Neural progenitor cell (in vitro differentiated cells): ENCODE measurements around the gene DEFB113. TPM values are rescaled to one million over a fixed set of nuclear protein-coding genes. Genes with fewer than 3 reads are reported as not detected.

Experiments used
- DNase-seq: peaks from one replicate; pipeline ENCODE4 v3.0.0-alpha.2; 2016; ENCODE audit warnings: low spot score
- H2AFZ ChIP-seq: fragments of 200-600 bp; sonication (generic); replicated peaks from 2 replicates; pipeline ENCODE4 v1.6.1; 2016; ENCODE audit warnings: antibody characterized with exemption
- H3F3A ChIP-seq: fragments of 200-600 bp; sonication (generic); 2 replicates; pipeline ENCODE4 v1.6.1; 2016; ENCODE audit warnings: antibody characterized with exemption, low read depth
- H3K27ac ChIP-seq: fragments of 200-600 bp; sonication (generic); 2 replicates; pipeline ENCODE4 v1.5.1; 2016; ENCODE audit warnings: mild to moderate bottlenecking
- H3K27me3 ChIP-seq: fragments of 200-600 bp; sonication (generic); 2 replicates; pipeline ENCODE4 v1.6.1; 2016; ENCODE audit warnings: mild to moderate bottlenecking, moderate library complexity
- H3K36me3 ChIP-seq: fragments of 200-600 bp; sonication (generic); 2 replicates; pipeline ENCODE4 v1.5.1; 2016
- H3K4me1 ChIP-seq: fragments of 200-600 bp; sonication (generic); 2 replicates; pipeline ENCODE4 v1.6.1; 2016; ENCODE audit warnings: mixed run types
- H3K4me2 ChIP-seq: fragments of 200-600 bp; sonication (generic); 2 replicates; pipeline ENCODE4 v1.6.1; 2016
- H3K4me3 ChIP-seq: fragments of 200-600 bp; sonication (generic); 2 replicates; pipeline ENCODE4 v1.5.1; 2016
- H3K79me2 ChIP-seq: fragments of 200-600 bp; sonication (generic); 2 replicates; pipeline ENCODE4 v1.6.1; 2016; ENCODE audit warnings: low read depth
- H3K9ac ChIP-seq: fragments of 200-600 bp; sonication (generic); 2 replicates; pipeline ENCODE4 v1.6.1; 2016
- H3K9me3 ChIP-seq: fragments of 200-600 bp; sonication (generic); 2 replicates; pipeline ENCODE4 v1.5.1; 2016; ENCODE audit warnings: low read depth
- H4K20me1 ChIP-seq: fragments of 200-600 bp; sonication (generic); 2 replicates; pipeline ENCODE4 v1.6.1; 2016; ENCODE audit warnings: low read depth
- H3K27ac Mint-ChIP-seq: 3 replicates; pipeline ENCODE4 v1.8.0; 2021; ENCODE audit warnings: mixed read lengths
- H3K27me3 Mint-ChIP-seq: 2 replicates; pipeline ENCODE4 v1.8.0; 2022; ENCODE audit warnings: low read depth, mild to moderate bottlenecking, inconsistent platforms, moderate library complexity, mixed read lengths; ENCODE audit not compliant: insufficient read depth
- H3K36me3 Mint-ChIP-seq: 3 replicates; pipeline ENCODE4 v1.8.0; 2021; ENCODE audit warnings: mixed read lengths
- H3K4me1 Mint-ChIP-seq: 3 replicates; pipeline ENCODE4 v1.8.0; 2021; ENCODE audit warnings: mixed read lengths
- H3K4me3 Mint-ChIP-seq: 3 replicates; pipeline ENCODE4 v1.8.0; 2021; ENCODE audit warnings: mild to moderate bottlenecking, moderate library complexity, mixed read lengths
- H3K9me3 Mint-ChIP-seq: 3 replicates; pipeline ENCODE4 v1.8.0; 2020; ENCODE audit warnings: mixed read lengths
- CTCF ChIP-seq: fragments of 200-600 bp; sonication (generic); IDR thresholded peaks from 2 replicates; pipeline ENCODE4 v1.5.1; 2017; ENCODE audit warnings: antibody characterized with exemption, mild to moderate bottlenecking
- EZH2 ChIP-seq: fragments of 200-600 bp; sonication (generic); IDR thresholded peaks from 2 replicates; pipeline ENCODE4 v1.6.1; 2017; ENCODE audit warnings: antibody characterized with exemption, mild to moderate bottlenecking, moderate library complexity
- EZH2phosphoT487 ChIP-seq: fragments of 200-600 bp; sonication (generic); IDR thresholded peaks from 2 replicates; pipeline ENCODE4 v1.6.1; 2017; ENCODE audit warnings: antibody characterized with exemption
- total RNA-seq: library from RNA; depleted of rRNA; stranded (reverse); fragments of >200 nt; gene quantifications from 2 replicates; pipeline ENCODE4 v1.2.3, GENCODE V29; 2015; ENCODE audit warnings: low replicate concordance

The DEFB113 gene
- total RNA-seq, 1 donor from 2014 or later = not detected

DNA sequence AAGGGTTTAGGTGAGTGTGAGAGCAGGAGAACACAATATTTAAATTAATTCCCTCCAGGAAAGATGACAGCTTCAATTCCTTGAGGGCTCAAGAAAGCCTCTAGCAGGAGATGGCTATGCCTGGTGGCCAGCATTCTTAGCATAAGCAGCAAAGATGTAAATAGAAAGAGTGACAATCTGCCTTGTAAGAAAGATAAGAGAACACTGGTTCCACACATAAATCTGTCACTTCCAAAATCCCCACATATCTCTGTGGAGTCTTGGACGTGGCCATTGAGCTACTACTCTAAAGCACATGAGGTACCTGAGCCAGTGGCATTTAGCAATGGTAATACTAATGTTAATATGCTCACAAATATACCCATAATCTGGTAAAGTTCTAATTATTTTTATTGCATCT lies 34.7 kb downstream of the DEFB113 start:
- TF ChIP-seq EZH2 (no peak), CTCF (no peak), EZH2phosphoT487 (no peak)
- no peak overlapping the region for H3K4me2 ChIP-seq
- no peak overlapping the region for H3K4me3 ChIP-seq
- no peak overlapping the region for H2AFZ ChIP-seq
- peaks cover 6% of the 10 kb centered on the region for H3K4me1 ChIP-seq
- no peak overlapping the region for H3K9ac ChIP-seq
- no peaks in the 10 kb centered on the region for H3K36me3 ChIP-seq
- H3K4me3 Mint-ChIP-seq = no peak overlapping the region
- H3K36me3 Mint-ChIP-seq = no peaks in the 10 kb centered on the region
- H3K27ac Mint-ChIP-seq = no peak overlapping the region
- H3F3A ChIP-seq = no peaks in the 10 kb centered on the region
- H3K4me1 Mint-ChIP-seq = no peaks in the 10 kb centered on the region
- H4K20me1 ChIP-seq = no peaks in the 10 kb centered on the region
- no peak overlapping the region for H3K27ac ChIP-seq
- no peaks in the 10 kb centered on the region for H3K27me3 ChIP-seq
- peaks cover 2% of the 10 kb centered on the region for H3K27me3 Mint-ChIP-seq
- DNase-seq = no peak
- no peaks in the 10 kb centered on the region for H3K9me3 ChIP-seq
- no peaks in the 10 kb centered on the region for H3K79me2 ChIP-seq
- H3K9me3 Mint-ChIP-seq = no peaks in the 10 kb centered on the region

- Histone ChIP-seq H2AFZ (no peak overlapping the region), H3K36me3 (no peaks in the 10 kb centered on the region), H3F3A (no peaks in the 10 kb centered on the region), H4K20me1 (no peaks in the 10 kb centered on the region), H3K4me2 (no peak overlapping the region), H3K4me1 (peaks cover 6% of the 10 kb centered on the region), H3K9ac (no peak overlapping the region), H3K9me3 (no peaks in the 10 kb centered on the region), H3K4me3 (no peak overlapping the region), H3K27me3 (no peaks in the 10 kb centered on the region), H3K79me2 (no peaks in the 10 kb centered on the region), H3K27ac (no peak overlapping the region)
- no peak for TF ChIP-seq CTCF
- no peak for TF ChIP-seq EZH2phosphoT487
- no peak for TF ChIP-seq EZH2
- Mint-ChIP-seq H3K4me3 (no peak overlapping the region), H3K27ac (no peak overlapping the region), H3K9me3 (no peaks in the 10 kb centered on the region), H3K36me3 (no peaks in the 10 kb centered on the region), H3K27me3 (peaks cover 2% of the 10 kb centered on the region), H3K4me1 (no peaks in the 10 kb centered on the region)
- no peak for DNase-seq
Measured at GRCh38 chr6:49933526-49933925, 35.9 kb downstream of the DEFB113 start.

DNA sequence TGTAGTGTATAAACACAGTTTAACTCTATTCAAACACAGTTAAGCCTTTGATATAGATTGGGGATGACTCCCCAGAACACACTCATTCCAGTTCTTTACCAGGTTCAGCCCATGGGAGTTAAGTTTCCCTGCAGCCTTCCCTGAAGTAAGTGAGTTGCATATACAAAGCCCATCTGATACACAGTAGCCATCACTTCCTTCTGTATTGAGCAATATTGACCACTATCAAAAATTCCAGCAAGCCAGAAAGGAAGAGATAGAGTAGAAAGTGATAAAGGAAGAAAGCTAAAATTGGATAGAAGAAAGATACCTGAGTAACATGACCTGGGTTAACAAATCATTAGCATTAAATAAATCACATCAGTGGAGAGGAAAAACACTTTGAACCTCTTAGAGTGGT lies 40.1 kb downstream of the DEFB113 start:
- H3K4me1 Mint-ChIP-seq = no peaks in the 10 kb centered on the region
- no peak overlapping the region for H3K27ac Mint-ChIP-seq
- TF ChIP-seq CTCF (no peak), EZH2 (no peak), EZH2phosphoT487 (no peak)
- no peak overlapping the region for H3K4me3 Mint-ChIP-seq
- H3K27me3 Mint-ChIP-seq = no peaks in the 10 kb centered on the region
- no peaks in the 10 kb centered on the region for H3K9me3 Mint-ChIP-seq
- Histone ChIP-seq H3K4me1 (peaks cover 10% of the 10 kb centered on the region), H3K79me2 (no peaks in the 10 kb centered on the region), H3F3A (no peaks in the 10 kb centered on the region), H4K20me1 (no peaks in the 10 kb centered on the region), H3K36me3 (no peaks in the 10 kb centered on the region), H3K4me2 (no peak overlapping the region), H3K9ac (no peak overlapping the region), H3K27me3 (no peaks in the 10 kb centered on the region), H3K27ac (no peak overlapping the region), H3K4me3 (no peak overlapping the region), H2AFZ (no peak overlapping the region), H3K9me3 (no peaks in the 10 kb centered on the region)
- no peak for DNase-seq
- H3K36me3 Mint-ChIP-seq = no peaks in the 10 kb centered on the region

DNA sequence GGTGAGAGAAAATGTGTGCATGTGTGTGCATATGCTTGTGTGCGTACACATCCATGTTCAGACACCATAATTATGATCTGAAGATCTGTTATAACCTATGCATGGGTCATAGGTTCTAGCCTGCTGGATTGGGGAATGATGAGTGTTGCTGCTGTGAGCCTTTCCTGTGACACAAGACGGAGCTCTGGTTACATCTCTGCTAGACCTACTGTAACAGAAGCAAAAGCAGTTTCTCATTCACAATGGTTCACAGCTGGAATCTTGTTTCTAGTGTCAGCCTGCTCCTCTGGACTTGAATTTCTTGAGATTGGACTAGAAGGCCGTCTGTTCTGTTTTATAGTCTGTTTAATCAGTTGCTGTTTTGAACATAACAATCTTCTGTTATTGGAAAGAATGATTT lies 45.6 kb downstream of the DEFB113 start:
- Histone ChIP-seq H3F3A (peaks cover 10% of the 10 kb centered on the region), H3K4me1 (peaks cover 17% of the 10 kb centered on the region), H3K4me2 (no peak overlapping the region), H3K9ac (no peak overlapping the region), H3K9me3 (no peaks in the 10 kb centered on the region), H3K27me3 (no peaks in the 10 kb centered on the region), H3K36me3 (no peaks in the 10 kb centered on the region), H2AFZ (no peak overlapping the region), H3K4me3 (no peak overlapping the region), H3K79me2 (no peaks in the 10 kb centered on the region), H4K20me1 (no peaks in the 10 kb centered on the region), H3K27ac (no peak overlapping the region)
- Mint-ChIP-seq H3K4me1 (peaks cover 11% of the 10 kb centered on the region), H3K4me3 (no peak overlapping the region), H3K36me3 (no peaks in the 10 kb centered on the region), H3K9me3 (no peaks in the 10 kb centered on the region), H3K27ac (no peak overlapping the region), H3K27me3 (no peaks in the 10 kb centered on the region)
- peak; percentile 51 for DNase-seq
- TF ChIP-seq CTCF (no peak), EZH2phosphoT487 (no peak), EZH2 (no peak)
